RPMI7951 (cell line): ENCODE data around the gene ADAMTS15. TPM values are rescaled to one million over a fixed set of nuclear protein-coding genes. Genes with fewer than 3 reads are reported as not detected.

ENCODE experiments used
- DNase-seq: peaks from one replicate; pipeline ENCODE4 v3.0.0-alpha.2; 2012; ENCODE audit warnings: low read depth
- total RNA-seq: library from RNA; depleted of rRNA; stranded (reverse); fragments of >200 nt; shearing (Covaris generic); gene quantifications from 2 replicates; pipeline ENCODE4 v1.2.3, GENCODE V29; 2014; rRNA removed

The ADAMTS15 gene
- total RNA-seq: 2.3 and 2.5 TPM in 2 replicates

GRCh38 chr11:130448416-130449309 lies at the start of gene ADAMTS15:
TSS of gene ADAMTS15 (plus strand) at chr11:130448645. CDS start at chr11:130448974, 329 bp downstream.
- peak; percentile 83 for DNase-seq

GRCh38 chr11:130399196-130399595 lies 49.2 kb upstream of the ADAMTS15 start:
- DNase-seq: no peak

- peak; percentile 70 for DNase-seq
Observed at GRCh38 chr11:130400781-130401483, 47.5 kb upstream of the ADAMTS15 start.

- DNase-seq: no peak
Observed at GRCh38 chr11:130402570-130402969, 45.9 kb upstream of the ADAMTS15 start.

DNA sequence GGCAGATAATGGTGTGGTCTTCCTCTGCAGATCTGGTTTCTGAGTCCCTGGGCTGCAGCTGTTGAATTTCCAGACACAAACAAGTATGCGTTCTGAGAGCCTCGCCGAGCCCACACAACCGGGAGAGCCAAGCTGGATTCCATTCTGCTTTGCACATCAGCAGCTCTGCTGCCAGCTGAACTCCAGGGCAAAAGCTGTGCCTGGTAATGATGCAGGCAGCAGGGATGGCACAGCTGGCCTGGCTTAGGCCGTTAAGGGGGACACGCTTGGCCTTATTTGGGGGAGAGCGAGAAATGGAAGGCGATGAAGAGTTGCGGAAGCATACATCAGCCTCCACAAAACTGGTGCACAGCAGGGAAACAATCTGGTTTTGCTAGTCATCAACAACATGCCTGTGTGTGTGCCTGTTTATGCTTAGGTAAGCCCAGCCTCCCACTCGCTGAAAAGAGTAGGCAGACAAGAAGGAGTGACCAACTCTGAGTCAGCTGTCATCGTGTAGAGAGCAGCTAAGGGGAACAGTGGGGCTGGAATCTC lies 45.1 kb upstream of the ADAMTS15 start:
- peak; percentile 54 for DNase-seq

- DNase-seq: no peak
Observed at GRCh38 chr11:130403967-130404366, 44.5 kb upstream of the ADAMTS15 start.

DNA sequence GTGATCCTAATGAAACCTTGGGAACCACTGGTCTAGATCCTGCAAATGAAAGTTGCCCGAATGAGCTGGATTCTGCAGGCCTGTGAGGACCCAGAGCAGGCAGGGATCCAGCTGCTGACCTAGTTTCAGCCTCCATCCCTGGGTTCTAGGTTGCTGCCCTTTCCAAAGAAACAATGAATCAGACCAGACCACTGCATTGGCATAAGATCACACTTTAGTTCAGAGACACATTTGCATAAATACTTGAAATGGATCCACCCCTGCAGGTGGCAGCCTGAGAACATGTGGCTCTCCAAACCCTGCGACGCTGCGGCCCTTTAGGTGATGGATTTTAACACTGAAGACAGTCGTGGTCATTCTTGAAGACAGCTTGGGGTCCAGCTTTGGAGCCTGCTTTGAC lies 43.7 kb upstream of the ADAMTS15 start:
- DNase-seq: no peak

DNA sequence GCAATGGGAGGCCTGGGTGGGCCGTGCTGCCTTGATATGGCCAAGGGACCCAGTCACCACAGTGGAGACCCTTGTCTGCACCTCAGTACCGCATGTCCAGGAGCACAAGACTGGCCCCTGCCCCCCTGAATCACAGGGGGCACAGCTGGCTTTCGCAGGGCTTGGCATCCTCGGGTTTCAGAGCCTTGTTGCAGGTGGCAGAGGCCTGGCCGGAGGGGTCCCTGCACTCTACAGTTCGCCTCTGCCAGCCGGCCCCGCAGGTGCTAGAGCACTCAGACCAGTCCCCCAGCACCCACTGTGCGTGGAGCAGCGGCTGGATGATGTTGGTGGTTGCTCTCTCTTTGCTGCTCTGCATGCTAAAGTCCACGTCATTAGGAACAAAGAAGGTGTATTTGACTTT lies 43.0 kb upstream of the ADAMTS15 start:
- no peak for DNase-seq

GRCh38 chr11:130407978-130408377 lies 40.5 kb upstream of the ADAMTS15 start:
- DNase-seq: peak; percentile 89

DNA sequence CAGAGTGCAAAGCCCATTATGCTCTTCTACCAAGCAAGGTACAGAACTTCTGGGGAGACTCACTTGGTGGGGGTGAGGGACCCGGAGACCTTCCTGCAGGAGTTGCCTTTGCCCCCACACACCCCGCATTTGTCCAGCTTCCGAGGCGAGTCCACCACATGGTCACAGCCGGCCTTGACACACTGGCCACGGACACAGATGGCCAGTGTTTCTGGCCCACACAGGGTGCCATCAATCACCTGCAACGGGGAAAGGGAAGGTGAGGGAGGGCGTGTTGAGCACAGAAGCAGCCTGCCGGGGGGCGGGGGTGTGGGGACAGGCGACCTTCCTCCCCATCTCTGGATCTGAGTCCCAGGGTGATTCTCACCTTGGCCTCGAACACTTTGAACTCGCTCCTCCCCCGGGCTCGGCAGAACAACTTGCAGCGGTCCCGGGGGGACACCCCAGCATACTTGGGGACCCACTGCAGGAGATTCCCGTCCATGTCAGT lies 40.0 kb upstream of the ADAMTS15 start:
- DNase-seq: no peak

- no peak for DNase-seq
Observed at GRCh38 chr11:130408901-130409300, 39.5 kb upstream of the ADAMTS15 start.

DNA sequence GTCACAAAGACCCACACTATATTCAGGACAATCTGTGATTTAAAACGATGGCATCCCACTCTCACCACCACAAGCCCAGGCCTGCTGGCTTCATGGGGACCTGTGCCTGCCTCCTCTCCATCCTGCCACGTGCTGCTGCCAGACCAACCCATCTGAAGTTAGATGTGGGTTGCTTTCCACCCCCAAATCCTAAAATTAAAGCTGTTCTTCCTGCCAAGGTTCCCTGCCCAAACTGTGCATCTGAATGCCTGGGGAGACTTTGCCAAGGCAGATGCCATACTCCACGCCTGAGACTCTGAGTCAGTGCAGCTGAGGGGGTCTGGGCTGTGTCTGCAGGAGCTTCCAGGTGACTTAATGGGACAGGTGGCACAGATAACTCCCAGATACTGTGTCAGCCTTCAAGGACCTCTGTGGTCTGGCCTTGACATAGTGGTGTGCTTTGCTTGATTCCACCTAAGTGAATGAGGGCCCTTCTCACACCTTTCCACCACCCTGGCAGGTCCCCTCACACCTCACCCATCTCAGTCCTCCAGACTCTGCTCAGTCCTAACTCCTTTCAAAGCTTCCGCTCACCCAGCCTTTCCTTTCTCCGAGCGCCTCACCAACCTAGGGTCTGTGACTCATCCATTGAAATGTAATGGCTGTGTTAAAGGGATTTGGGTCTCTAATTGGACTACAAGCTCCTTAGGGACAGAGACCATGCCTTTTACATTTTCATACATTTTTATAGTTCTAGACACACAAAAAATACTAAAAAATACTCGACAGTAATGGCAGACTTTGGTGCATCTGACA lies 38.7 kb upstream of the ADAMTS15 start:
- DNase-seq: peak; percentile 22

GRCh38 chr11:130411223-130411622 lies 37.2 kb upstream of the ADAMTS15 start:
- no peak for DNase-seq

DNA sequence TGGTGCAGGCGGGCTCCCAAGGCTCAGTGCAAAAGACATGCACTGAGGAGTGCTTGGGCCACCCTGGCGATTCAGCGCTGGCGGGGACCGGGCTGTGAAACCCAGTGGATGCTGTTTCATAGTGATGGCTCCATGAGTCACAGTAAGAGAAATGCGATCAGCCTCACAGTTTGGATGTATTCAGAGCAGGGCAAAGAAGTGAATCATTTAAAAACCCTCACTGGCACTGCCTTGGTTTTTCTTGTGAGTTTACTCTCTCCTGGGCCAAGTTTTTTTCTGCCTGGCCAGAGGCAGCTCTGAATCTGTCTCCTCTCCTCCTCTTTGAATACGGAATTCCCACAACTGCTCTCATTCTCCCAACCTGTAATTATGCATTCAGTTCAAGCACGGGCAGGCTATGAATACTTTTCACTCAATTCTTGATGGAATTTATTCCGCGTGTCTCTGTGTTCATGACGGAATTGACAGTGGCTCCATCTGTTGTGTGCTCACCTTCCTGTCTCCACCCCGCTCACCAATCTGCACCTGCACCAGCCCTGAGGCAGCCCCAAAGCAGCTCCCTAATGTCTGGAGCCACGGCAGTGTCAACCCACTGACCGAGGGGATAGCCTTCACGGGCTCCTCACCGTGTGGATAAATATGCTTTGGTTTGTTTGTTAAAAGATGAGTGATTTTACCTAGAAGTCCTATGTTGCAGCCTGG lies 34.9 kb upstream of the ADAMTS15 start:
- DNase-seq: peak; percentile 86

DNA sequence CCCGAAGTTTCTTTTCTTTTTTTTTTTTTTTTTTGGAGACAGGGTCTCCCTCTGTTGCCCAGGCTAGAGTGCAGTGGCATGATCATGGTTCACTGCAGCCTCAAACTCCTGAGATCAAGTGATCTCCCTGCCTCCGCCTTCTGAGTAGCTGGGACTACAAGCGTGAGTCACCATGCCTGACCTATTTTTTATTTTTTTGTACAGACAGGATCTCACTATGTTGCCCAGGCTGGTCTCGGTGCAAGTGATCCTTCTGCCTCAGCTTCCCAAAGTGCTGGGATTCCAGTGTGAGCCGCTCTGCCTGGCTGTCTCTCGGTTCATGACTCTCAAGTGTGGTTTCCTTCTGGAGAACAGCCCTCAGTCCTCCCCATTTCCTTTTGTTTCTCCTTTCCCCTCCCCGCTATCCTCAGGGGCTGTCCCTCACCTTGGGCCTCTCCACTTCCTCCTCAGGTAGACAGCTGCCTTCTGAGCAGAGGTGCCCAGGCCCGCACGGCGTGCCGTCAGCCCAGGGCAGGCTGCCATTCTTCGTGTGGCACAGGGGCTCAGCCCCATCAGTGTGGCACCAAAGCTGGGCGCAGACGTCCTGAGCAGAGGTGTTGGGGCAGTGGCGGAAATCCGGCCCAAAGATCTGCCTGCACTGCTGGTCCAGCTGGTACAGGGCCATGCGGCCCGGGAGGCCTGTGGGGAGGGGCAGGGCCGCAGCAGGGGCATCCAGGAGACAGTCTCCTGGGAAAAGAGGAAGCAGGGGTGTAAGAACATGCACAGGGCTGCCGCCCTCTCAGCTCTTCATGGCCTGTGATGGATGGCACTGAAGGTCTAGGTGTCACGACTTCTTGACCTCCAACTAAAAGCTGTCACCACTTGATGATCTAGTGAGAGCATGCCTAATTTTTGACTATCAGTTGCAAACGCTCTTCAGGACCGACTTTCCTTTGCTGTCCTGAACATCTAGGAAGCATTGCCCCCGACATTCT lies 34.1 kb upstream of the ADAMTS15 start:
- DNase-seq: no peak

DNA sequence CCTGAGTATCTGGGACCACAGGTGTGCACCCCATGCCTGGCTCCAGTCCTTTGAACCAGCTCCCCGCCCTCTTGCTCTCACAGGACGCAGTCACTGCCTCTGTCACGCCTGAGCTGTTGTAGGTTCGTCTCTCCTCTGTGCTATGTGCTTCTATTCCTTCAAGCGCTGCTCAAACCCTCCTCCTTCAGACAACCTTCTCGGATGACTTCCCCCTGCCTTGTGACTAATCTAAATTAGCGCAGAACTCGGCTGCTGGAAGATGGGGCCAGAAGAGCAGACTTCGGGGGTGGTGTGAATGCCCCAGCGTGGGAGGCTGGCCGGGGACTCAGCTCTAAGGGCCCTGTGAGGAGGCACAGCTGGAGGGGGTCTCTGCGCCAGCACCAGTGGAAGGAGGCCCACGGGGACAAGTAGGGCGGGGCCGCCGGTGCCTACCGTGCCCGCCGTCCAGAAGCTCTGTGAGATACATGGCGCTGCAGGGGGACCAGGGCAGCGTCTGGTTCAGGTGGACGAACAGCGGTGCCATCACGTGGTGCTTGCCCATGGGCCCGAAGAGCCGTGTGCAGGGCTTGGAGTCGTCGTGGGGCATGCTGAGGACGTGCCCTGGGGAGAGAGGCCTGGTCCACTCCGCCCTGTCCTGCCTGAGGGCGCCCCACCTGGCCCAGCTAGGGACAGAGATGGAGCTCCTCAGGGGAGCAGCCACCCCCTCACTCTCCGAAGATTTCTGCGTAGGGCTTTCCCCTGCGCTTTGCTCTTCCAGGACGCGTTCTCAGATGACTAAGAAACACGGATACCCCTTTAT lies 32.5 kb upstream of the ADAMTS15 start:
- no peak for DNase-seq

DNA sequence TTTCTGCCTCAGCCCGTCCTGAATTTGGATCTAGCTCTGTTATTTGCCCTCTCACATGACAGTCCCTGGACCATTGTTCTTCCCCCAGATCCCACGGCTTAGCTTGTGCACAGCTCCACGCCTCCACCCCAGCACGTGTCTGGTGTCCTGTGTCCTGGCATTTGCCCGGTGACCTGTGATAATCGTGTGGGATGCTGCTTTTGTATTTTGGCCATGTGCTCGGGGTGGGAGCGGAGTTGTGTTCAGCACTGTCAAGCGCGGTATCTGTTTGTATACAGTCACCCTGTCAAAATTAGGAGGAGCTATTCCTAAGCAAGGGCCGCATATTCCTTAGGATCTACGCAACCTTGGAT lies 31.9 kb upstream of the ADAMTS15 start:
- DNase-seq: no peak

DNA sequence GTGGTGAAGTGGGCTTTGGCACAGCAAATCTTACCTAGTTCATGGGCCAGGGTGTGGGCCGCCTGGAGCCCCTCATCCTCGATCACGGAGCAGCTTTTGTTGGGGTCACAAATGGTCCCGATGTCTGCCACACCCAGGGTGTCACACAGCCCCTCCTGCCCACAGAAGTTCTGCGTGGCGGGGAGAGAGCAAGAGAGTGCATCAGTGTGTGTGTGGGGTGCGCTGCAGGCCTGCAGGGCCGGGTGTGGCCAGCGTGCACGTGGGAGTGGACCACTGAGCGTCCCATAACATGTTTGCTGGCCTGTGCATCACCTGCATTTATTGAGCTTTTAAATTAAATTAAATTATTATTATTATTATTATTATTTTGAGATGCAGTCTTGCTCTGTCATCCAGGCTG lies 31.5 kb upstream of the ADAMTS15 start:
- DNase-seq: no peak

GRCh38 chr11:130418210-130418609 lies 30.2 kb upstream of the ADAMTS15 start:
- DNase-seq: no peak
